Pons (tissue), 1 donor: ENCODE data around the gene GPR157.

Experiments
- DNase-seq: peaks from one replicate; pipeline ENCODE4 v3.0.0-alpha.2; 2016; ENCODE audit warnings: low spot score

The GPR157 gene

DNA sequence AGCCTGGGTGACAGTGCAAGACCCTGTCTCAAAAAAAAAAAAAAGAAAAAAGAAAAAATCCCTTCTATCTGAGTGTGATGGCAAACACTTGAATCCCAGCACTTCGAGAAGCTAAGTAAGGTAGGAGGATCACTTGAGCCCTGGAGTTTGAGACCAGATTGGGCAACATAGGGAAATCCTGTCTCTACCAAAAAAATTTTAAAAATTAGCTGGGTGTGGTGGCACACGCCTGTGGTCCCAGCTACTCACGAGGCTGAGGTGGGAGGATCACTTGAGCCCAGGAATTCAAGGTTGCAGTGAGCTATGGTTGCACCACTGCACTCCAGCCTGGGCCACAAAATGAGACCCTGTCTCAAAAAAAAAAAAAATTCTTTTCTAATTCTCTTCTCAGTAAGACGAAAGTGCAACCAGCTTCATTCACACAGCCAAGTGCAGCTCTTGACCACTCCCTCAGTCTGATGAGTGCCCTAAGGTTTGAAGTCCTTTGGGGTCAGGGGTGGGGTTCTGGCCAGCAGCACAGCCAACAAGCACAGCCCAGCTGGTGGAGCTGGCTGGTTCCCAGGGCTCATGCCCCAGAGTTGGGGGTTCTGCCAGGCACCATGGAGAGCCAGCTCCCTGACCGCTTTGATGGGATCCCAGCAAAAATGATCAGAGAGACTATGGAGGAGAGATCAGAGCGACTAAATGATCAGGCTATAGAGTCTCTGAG is 67.5 kb downstream of the GPR157 start:
- DNase-seq = no peak

DNA sequence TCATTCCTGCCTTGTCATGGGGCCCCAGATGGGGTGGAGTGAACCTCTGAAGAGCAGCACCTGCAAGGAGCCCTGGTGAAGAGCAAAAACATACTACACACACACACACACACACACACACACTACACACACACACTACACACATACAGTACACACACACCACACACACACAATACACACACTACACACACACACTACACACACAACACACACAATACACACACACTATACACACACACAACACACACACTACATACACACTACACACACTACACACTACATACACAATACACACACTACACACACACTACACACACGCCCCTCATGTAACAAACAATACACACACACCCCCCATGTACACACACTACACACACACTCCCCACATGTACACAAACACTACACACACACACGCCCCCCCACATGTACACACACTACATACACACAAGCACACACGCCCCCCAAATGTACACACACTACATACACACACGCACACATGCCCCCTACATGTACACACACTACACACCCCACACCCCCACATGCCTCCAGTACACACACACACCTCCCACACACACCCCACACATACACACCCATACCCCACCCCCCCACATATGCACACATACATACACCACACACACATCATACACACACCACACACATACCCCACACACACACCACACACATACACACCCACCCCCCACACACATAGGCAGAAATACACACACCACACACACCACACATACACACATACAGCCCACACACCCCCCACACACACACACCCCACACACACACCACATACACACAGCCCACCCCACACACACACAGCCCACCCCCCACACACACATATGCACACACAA is 68.8 kb downstream of the GPR157 start:
- no peak for DNase-seq

DNA sequence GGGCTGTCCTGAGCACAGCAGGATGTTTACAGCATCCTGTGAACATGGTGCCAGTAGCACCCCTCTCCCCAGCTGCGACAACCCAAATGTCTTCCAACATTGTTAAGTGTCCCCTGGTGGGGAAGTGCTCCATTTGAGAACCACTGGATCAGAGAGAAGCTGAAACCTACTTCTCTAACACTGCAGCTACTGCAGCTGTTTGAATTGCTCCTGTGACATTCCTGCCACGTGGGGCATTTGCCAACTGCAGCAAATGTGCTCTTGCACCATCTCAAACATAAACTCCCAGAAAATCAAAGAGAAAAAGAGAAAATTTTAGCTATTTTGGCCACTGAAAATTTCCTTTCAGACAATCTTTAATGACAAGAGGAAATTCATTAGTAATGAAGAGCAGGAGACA is 70.4 kb downstream of the GPR157 start:
- DNase-seq = no peak

DNA sequence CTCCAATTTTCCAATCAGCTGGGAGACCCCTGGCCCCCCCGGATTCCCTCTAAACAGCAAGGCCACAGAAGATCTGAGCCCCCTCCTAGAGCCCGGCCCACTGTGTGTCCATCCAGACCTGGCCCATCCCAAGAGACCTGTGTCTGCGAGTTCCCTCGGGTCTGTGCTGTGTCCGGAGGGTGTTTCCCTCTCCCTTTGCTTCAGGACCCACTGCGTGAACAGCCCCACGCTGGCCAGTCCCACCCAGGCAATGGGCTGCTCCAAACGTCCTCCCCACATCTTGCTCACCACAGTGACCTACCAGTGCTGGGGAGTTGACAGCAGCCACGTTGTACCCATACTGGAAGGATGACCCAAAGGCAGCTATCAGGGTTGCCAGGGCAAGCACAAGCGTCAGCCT is 71.1 kb downstream of the GPR157 start:
- no peak for DNase-seq

DNA sequence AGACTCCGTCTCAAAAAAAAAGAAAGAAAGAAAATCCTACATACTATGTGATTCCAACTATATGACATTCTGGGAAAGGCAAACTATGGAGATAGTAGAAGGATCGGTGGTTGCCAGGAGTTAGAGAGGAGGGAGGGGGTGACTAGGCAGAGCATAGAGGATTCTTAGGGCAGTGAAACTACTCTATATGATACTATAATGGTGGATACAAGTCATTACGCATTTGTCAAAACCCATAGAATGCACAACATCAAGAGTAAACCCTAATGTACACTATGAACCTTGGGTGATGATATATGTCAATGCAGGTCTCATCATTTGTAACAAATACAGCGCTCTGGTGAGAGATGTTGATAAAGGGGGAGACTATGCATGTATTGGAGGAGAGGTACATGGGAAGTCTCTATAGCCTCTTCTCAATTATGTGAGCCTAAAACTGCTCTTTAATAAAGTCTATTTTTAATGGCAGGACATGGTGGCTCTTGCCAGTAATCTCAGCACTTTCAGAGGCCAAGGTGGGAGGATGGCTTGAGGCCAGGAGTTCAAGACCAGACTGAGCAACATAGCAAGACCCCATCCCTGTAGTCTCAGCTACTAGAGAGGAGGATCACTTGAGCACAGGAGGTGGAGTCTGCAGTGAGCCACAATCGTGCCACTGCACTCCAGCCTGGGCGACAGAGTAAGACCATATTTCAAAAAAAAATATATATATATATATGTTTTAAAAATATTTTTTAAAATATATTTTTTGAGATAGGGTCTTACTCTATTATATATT is 76.4 kb downstream of the GPR157 start:
- no peak for DNase-seq

DNA sequence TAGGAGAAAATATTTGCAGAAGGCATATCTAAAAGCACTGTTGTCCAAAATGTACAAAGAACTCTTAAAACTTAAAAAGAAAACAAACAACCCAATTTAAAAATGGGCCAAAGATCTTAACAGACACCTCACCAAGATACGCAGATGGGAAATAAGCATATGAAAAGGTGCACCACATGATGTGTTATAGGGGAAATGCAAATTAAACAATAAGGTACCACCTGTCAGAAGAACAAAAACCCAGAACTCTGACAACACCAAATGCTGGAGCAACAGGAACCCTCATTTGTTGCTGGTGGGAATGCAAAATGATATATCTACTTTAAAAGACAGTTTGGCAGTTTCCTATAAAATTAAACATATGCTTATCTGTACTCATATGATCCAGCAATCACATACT is 77.5 kb downstream of the GPR157 start:
- no peak for DNase-seq

DNA sequence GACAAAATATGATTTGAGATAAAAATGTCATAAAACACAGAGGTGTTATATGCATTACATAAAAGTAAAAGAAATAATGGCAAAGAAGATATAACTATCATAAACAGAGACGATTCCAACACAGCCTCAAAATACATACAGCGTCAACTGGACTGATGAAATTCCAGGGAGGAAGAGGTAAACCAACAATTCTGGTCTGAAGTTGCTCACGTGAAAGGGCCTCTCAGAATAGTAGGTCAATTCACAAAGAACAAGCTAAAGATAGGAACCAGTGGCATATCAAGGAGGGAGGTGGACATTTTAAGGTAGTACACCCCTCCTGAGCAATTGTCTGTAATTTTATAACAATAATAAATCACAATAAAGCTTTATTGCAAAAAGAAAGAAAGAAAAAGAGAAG is 78.1 kb downstream of the GPR157 start:
- DNase-seq = no peak
